ENCODE data around the gene GHR. TPM values are rescaled to one million over a fixed set of nuclear protein-coding genes. Genes with fewer than 3 reads are reported as not detected.

GHR gene
- total RNA-seq, 4 donors from 2014 or later = 16.9 to 20.9 (median 20.2) TPM

DNA sequence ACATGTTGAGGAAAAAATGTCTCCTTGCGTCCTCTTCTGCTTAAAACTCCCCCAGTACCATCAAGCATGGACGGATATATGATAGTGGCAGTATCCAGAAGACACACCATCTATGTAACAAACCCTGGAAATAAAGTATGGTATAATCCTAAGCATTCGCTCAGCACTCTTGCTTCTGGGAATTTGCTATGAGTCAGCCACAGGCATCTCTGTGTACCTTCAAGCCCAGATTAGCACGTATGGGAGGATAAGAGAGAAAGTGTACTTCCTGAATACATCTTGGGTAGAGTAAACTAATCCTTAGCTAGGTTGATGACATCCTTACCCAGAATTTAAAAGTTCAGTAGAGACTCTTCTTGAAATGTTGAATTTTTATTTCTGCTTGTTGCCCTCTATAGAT, 71.2 kb downstream of the GHR start:
- no peaks in the 10 kb centered on the region for H3K36me3 ChIP-seq
- WGBS = 81% methylated on average over 4 of the region's 4 CpGs
- H3K27me3 ChIP-seq = no peaks in the 10 kb centered on the region
- TF ChIP-seq POLR2AphosphoS5 (IDR thresholded peaks at IDR 0.05) (no peak), EP300 (IDR thresholded peaks at IDR 0.05) (no peak), CTCF (IDR thresholded peaks at IDR 0.05) (no peak), POLR2A (IDR thresholded peaks at IDR 0.05) (no peak)
- H3K4me3 ChIP-seq = no peak overlapping the region
- DNase-seq (ENCODE audit: low spot score in 2 of 2) = no peak
- H3K27ac ChIP-seq = no peak overlapping the region
- H3K4me1 ChIP-seq = peaks cover 40% of the 10 kb centered on the region
- no peaks in the 10 kb centered on the region for H3K9me3 ChIP-seq

GRCh38 chr5:42495914-42496313, 72.7 kb downstream of the GHR start:
- peaks cover 53% of the 10 kb centered on the region for H3K4me1 ChIP-seq
- WGBS = 46% methylated on average over 2 of the region's 2 CpGs
- no peak for DNase-seq (ENCODE audit: low spot score in 2 of 2)
- no peak for TF ChIP-seq POLR2A (IDR thresholded peaks at IDR 0.05)
- no peak for TF ChIP-seq EP300 (IDR thresholded peaks at IDR 0.05)
- no peak for TF ChIP-seq POLR2AphosphoS5 (IDR thresholded peaks at IDR 0.05)
- no peak for TF ChIP-seq CTCF (IDR thresholded peaks at IDR 0.05)
- no peaks in the 10 kb centered on the region for H3K36me3 ChIP-seq
- no peak overlapping the region for H3K27ac ChIP-seq
- no peak overlapping the region for H3K4me3 ChIP-seq
- H3K27me3 ChIP-seq = no peaks in the 10 kb centered on the region
- H3K9me3 ChIP-seq = no peaks in the 10 kb centered on the region

GRCh38 chr5:42496397-42497156, 73.3 kb downstream of the GHR start:
- TF ChIP-seq EP300 (IDR thresholded peaks at IDR 0.05) (no peak), POLR2AphosphoS5 (IDR thresholded peaks at IDR 0.05) (no peak), CTCF (IDR thresholded peaks at IDR 0.05) (no peak), POLR2A (IDR thresholded peaks at IDR 0.05) (no peak)
- no peak for DNase-seq (ENCODE audit: low spot score in 2 of 2)
- no peaks in the 10 kb centered on the region for H3K27me3 ChIP-seq
- H3K4me1 ChIP-seq = peaks cover 49% of the 10 kb centered on the region
- 73% methylated on average over 4 of the region's 4 CpGs for WGBS
- H3K4me3 ChIP-seq = no peak overlapping the region
- no peaks in the 10 kb centered on the region for H3K9me3 ChIP-seq
- H3K36me3 ChIP-seq = no peaks in the 10 kb centered on the region
- no peak overlapping the region for H3K27ac ChIP-seq

DNA sequence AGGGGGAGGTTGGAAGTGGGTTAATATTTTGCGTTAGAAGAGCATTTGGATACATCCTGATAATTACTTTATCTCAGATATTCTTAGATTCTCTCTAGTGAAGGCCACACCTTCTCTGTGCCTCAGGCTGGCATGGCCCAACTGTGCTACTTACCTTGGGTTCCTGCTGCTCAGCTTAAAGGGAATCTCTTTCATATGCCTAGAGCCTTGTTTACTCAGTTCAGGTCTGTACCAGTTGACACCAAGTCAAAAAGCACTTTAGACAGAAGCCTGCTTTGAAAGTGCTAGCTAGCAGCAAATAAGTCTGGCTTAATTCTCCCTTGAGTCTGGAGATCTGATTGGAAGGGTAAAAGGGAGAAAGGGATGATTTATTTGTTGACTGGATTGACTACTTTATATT, 74.8 kb downstream of the GHR start:
- H3K27me3 ChIP-seq = no peaks in the 10 kb centered on the region
- WGBS = 44% methylated on average over 1 of the region's 1 CpG
- no peaks in the 10 kb centered on the region for H3K9me3 ChIP-seq
- no peak for DNase-seq (ENCODE audit: low spot score in 2 of 2)
- H3K36me3 ChIP-seq = no peaks in the 10 kb centered on the region
- TF ChIP-seq POLR2A (IDR thresholded peaks at IDR 0.05) (no peak), CTCF (IDR thresholded peaks at IDR 0.05) (no peak), EP300 (IDR thresholded peaks at IDR 0.05) (no peak), POLR2AphosphoS5 (IDR thresholded peaks at IDR 0.05) (no peak)
- peaks cover 58% of the 10 kb centered on the region for H3K4me1 ChIP-seq
- no peak overlapping the region for H3K27ac ChIP-seq
- H3K4me3 ChIP-seq = no peak overlapping the region

- TF ChIP-seq POLR2A (IDR thresholded peaks at IDR 0.05) = no peak
- TF ChIP-seq POLR2AphosphoS5 (IDR thresholded peaks at IDR 0.05) = no peak
- no peak for TF ChIP-seq CTCF (IDR thresholded peaks at IDR 0.05)
- no peak for TF ChIP-seq EP300 (IDR thresholded peaks at IDR 0.05)
- H3K4me1 ChIP-seq = peaks cover 60% of the 10 kb centered on the region
- no peak overlapping the region for H3K27ac ChIP-seq
- no peak for DNase-seq (ENCODE audit: low spot score in 2 of 2)
- H3K4me3 ChIP-seq = no peak overlapping the region
- H3K36me3 ChIP-seq = no peaks in the 10 kb centered on the region
- WGBS = 67% methylated on average over 3 of the region's 3 CpGs
- H3K9me3 ChIP-seq = no peaks in the 10 kb centered on the region
- H3K27me3 ChIP-seq = no peaks in the 10 kb centered on the region
Observed at GRCh38 chr5:42499016-42499415, 75.8 kb downstream of the GHR start.

Measured in suprapubic skin (tissue), 4 donors.